Esophagus muscularis mucosa (tissue), 4 donors: ENCODE measurements around the gene TRABD2A. TPM values are rescaled to one million over a fixed set of nuclear protein-coding genes. Genes with fewer than 3 reads are reported as not detected.

Experiments used
- DNase-seq: peaks from one replicate; pipeline ENCODE4 v3.0.0-alpha.2; 2017; ENCODE audit errors: extremely low spot score
- H3K27ac ChIP-seq, 4 donors: fragments of 200-600 bp; sonication (generic); replicated peaks in 1 of 4; 1 replicate in 3 of 4; 2 replicates in 1 of 4; pipeline ENCODE4 v1.5.1; 2016 to 2019; ENCODE audit warnings: mild to moderate bottlenecking in 1 of 4
- H3K27me3 ChIP-seq, 4 donors: fragments of 200-600 bp; sonication (generic); one replicate each; pipeline versions ENCODE4 v1.5.1 to v1.6.0; 2016 to 2019
- H3K36me3 ChIP-seq, 4 donors: fragments of 200-600 bp; sonication (generic); one replicate each; pipeline ENCODE4 v1.5.1; 2016 to 2019
- H3K4me1 ChIP-seq, 4 donors: fragments of 200-600 bp; sonication (generic); one replicate each; pipeline ENCODE4 v1.5.1; 2016 to 2019
- H3K4me3 ChIP-seq, 4 donors: fragments of 200-600 bp; sonication (generic); 1 replicate in 2 of 4; 2 replicates in 2 of 4; pipeline ENCODE4 v1.5.1; 2016 to 2019; ENCODE audit warnings: mild to moderate bottlenecking in 4 of 4, moderate library complexity in 1 of 4
- H3K9me3 ChIP-seq, 4 donors: fragments of 200-600 bp; sonication (generic); 1 replicate in 3 of 4; 2 replicates in 1 of 4; pipeline ENCODE4 v1.5.1; 2016 to 2019
- CTCF ChIP-seq, 3 experiments: fragments of 200-600 bp in 2 of 3; fragments of 450-650 bp in 1 of 3; sonication (generic) in 2 of 3; IDR thresholded peaks; one replicate each; pipeline ENCODE4 v1.5.1; 2017 to 2019; ENCODE audit warnings: antibody characterized with exemption in 3 of 3, mild to moderate bottlenecking in 2 of 3, moderate library complexity in 1 of 3
- EP300 ChIP-seq: sonication (generic); formaldehyde crosslinking; IDR thresholded peaks from one replicate; pipeline ENCODE4 v1.6.1; 2017; ENCODE audit warnings: antibody characterized with exemption
- POLR2A ChIP-seq: fragments of 450-650 bp; IDR thresholded peaks from one replicate; pipeline ENCODE4 v1.6.1; 2017; ENCODE audit warnings: antibody characterized with exemption, moderate library complexity, mild to moderate bottlenecking, low read depth
- POLR2AphosphoS5 ChIP-seq, 2 donors: sonication (generic); formaldehyde crosslinking; IDR thresholded peaks; one replicate each; pipeline ENCODE4 v1.6.1; 2017; ENCODE audit warnings: antibody characterized with exemption in 2 of 2
- WGBS: methylation state at CpG from one replicate; pipeline ENCODE4 v1.1.5; 2018; 5-methylcytosine and 5-hydroxymethylcytosine counted together
- intact Hi-C: fragments of 100-400 bp; cut with DNase I; formaldehyde crosslinking; loops from one replicate; pipeline ENCODE4 v1.15.1; 2023
- total RNA-seq, 4 donors: library from RNA; depleted of rRNA; stranded (reverse); fragments of >200 nt; gene quantifications; one replicate each; pipeline versions ENCODE4 v1.1.0 to v1.2.1, GENCODE V29; 2016

Gene TRABD2A
- total RNA-seq = 1 to 10 TPM; 1.2 to 3.0 (median 2.1) TPM

GRCh38 chr2:84880645-84881521, at the start of gene TRABD2A:
TSS of gene TRABD2A (minus strand) at chr2:84881084. CDS start at chr2:84881039, 45 bp downstream.
- Histone ChIP-seq H3K27ac (peak within 1 kb of the TSS in 1 of 4 donors; percentile 15), H3K4me3 (peak within 1 kb of the TSS; percentile 53 to 60 (median 56)), H3K27me3 (peaks cover 0 to 60% (median 22%) of the 10 kb centered on the region in 4 donors), H3K36me3 (no peaks in the 10 kb centered on the region), H3K4me1 (peaks cover 22 to 32% (median 29%) of the 10 kb centered on the region in 4 donors), H3K9me3 (no peaks in the 10 kb centered on the region)
- WGBS = under 1% methylated on average over 17 of the region's 77 CpGs
- TF ChIP-seq POLR2A (no peak), POLR2AphosphoS5 (IDR thresholded peaks at IDR 0.05) (no peak), EP300 (no peak), CTCF (IDR thresholded peaks at IDR 0.05) (no peak)
- no peak for DNase-seq
- intact Hi-C loops = no loop called here

- no peaks in the 10 kb centered on the region for H3K27me3 ChIP-seq
- no peak overlapping the region for H3K27ac ChIP-seq
- TF ChIP-seq CTCF (IDR thresholded peaks at IDR 0.05) (no peak), POLR2AphosphoS5 (IDR thresholded peaks at IDR 0.05) (no peak), POLR2A (no peak), EP300 (no peak)
- no peaks in the 10 kb centered on the region for H3K36me3 ChIP-seq
- H3K9me3 ChIP-seq = no peaks in the 10 kb centered on the region
- no peak for DNase-seq
- intact Hi-C loops = loop anchor here (5.0 kb wide), 1 partner anchor 430 kb away; no protein-coding TSS in a partner anchor
- 45% methylated on average over 3 of the region's 3 CpGs for WGBS
- H3K4me3 ChIP-seq = peak overlapping the region in 1 of 4 donors; percentile 39
- H3K4me1 ChIP-seq = peaks cover 16 to 30% (median 22%) of the 10 kb centered on the region in 4 donors
Observed at GRCh38 chr2:84927275-84927627, 46.4 kb upstream of the TRABD2A start.

- Histone ChIP-seq H3K27ac (peak overlapping the region; percentile 22 to 65 (median 45)), H3K4me3 (peak overlapping the region; percentile 39 to 60 (median 43)), H3K36me3 (no peaks in the 10 kb centered on the region), H3K4me1 (peaks cover 16 to 30% (median 22%) of the 10 kb centered on the region in 4 donors), H3K27me3 (no peaks in the 10 kb centered on the region), H3K9me3 (no peaks in the 10 kb centered on the region)
- intact Hi-C loops = loop anchor here (1.0 to 5.0 kb wide), 2 partner anchors 21 to 429 kb away; partner anchors contain the start of gene TMSB10
- TF ChIP-seq EP300 (no peak), CTCF (IDR thresholded peaks at IDR 0.05) (peak; percentile 87 to 95 (median 90)), POLR2AphosphoS5 (IDR thresholded peaks at IDR 0.05) (peak; percentile 77 to 81), POLR2A (no peak)
- peak; percentile 99 for DNase-seq
- 2% methylated on average over 24 of the region's 34 CpGs for WGBS
Observed at GRCh38 chr2:84925724-84926376, 45.0 kb upstream of the TRABD2A start.

GRCh38 chr2:84925336-84925723, 44.4 kb upstream of the TRABD2A start:
- intact Hi-C loops = loop anchor here (5.0 kb wide), 1 partner anchor 428 kb away; no protein-coding TSS in a partner anchor
- no peak overlapping the region for H3K4me3 ChIP-seq
- no peaks in the 10 kb centered on the region for H3K27me3 ChIP-seq
- H3K9me3 ChIP-seq = no peaks in the 10 kb centered on the region
- H3K36me3 ChIP-seq = no peaks in the 10 kb centered on the region
- no peak for TF ChIP-seq POLR2A
- no peak for DNase-seq
- WGBS = 100% methylated on average over 1 of the region's 2 CpGs
- H3K4me1 ChIP-seq = peaks cover 20 to 33% (median 25%) of the 10 kb centered on the region in 4 donors
- H3K27ac ChIP-seq = peak overlapping the region; percentile 22 to 65 (median 45)
